UCSD-AML1 (cell line): ENCODE results near the gene TNPO3.
"Not testable (repeated sequence)": the region's sequence is repeated elsewhere in the genome, so short reads cannot be mapped to it uniquely, and the experiment has no call there.

Experiments
- DNase-seq: peaks from one replicate; lab custom pipeline; 2025; ENCODE audit not compliant: unreplicated experiment; lab: John Stamatoyannopoulos, UW

The TNPO3 gene

GRCh38 chr7:129017933-129018538 lies 36.9 kb downstream of the TNPO3 start:
- no peak for DNase-seq

GRCh38 chr7:129017264-129017663 lies 37.6 kb downstream of the TNPO3 start:
- DNase-seq = no peak

DNA sequence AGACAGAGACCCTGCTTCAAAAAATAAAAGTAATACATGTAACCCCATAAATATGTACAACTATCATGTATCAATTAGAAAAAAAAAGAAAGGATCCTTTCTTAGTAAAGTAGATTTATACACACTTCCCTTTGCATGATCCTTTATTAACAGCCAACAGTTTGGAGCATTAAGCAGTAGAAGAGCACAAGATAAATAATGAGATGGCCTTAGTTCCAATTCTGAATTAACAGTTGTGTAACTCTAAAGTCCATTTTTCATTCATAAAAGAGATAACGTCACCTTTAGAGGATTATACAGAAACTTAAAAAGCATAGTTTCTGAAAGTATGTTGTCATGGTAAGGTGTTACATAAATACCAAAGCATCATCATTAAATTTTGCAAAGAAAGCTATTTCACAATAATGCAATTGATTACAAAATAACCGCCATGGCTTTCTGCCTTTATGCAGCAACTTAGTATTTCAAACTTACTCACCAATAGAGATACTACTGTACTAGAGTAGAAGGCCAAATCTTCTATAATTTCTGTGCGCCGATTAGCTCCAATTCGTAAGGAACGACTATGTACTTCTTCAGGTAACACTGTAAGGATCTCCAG lies 40.3 kb downstream of the TNPO3 start:
- DNase-seq = no peak

- DNase-seq = no peak
Measured at GRCh38 chr7:129013048-129013724, 41.7 kb downstream of the TNPO3 start.

DNA sequence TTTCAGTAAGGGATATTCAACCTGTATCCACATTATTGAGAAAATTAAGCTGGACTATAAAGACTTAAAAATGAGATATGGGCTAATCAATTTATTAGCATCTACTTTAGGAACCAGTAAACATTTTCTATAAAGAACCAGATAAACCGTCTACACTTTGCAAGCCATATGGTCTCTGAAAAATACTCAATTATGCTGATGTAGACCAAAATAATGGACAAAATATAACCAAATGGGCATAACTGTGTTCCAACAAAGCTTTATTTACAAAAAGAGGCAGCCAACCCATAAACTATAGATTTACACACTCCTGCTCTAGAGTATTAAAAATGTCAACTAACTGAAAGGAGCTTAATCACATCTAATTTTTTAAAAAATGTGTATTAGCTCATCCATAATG lies 42.3 kb downstream of the TNPO3 start:
- DNase-seq = no peak

DNA sequence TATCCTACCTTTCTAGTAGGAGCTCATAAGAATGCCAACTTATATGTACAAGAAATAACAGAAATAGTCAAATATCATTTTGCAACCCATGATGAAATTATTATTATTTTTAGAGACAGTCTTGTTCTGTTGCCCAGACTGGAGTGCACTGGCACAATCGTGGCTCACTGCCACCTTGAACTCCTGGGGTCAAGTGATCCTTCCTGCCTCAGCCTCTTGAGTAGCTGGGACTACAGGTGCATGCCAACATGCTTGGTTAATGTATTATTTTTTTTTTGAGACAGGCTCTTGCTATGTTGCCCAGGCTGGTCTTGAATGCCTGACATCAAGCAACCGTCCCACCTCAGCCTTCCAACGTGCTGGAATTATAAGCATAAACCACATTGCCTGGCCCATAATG lies 44.8 kb downstream of the TNPO3 start:
- no peak for DNase-seq

DNA sequence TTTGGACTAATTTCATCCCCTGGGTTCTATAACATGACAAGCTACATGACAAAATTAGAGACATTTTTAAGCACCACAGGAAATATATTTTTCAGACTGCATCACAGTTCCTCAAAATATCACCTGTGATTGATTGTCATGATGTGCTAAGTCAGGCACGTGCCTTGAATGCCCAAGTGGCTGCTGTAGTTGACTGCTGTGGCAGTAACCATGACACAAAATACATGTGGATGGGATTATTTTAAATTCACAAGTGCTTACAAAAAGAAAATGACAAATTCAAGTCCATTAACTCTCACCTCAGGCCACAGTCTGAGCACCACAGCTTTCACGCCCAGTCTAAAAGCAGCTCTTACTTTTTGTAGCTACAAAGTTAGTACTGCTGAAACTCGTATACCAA lies 45.5 kb downstream of the TNPO3 start:
- DNase-seq = no peak

DNA sequence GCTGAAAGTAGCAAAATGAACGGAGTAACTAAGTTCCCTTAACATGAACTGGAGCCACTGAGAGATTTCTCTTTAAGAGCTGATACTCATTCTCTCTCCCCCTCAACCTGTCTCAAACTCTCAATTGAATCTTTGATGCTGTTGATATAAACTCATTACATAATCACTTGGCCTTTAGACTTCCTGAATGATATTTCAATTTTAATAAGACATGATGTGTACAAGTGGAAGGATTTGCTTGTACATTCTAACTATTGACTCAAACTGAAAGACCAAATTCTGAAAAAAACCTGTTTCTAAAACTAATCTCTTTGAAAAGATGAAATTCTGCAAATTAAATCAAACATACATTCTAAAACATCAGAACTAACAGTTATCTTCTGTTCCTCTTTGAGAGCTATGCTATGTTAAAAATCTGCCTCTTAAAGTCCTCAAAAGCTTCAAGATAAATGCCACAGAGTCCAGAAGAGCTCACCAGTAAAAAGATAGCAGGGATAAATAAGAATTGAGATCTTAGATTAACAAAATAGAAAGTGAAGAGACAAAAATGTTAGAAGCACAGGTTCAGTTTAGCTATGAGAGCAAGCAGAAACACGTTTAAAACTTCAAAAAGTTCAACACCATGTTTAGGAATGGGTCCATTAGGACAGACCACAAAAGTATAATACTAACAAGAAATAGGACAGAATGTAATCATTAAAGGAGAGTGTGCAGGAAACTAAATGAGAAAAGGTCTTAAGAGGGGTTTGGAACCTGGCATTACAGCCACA lies 46.1 kb downstream of the TNPO3 start:
- no peak for DNase-seq

GRCh38 chr7:129007572-129007971 lies 47.3 kb downstream of the TNPO3 start:
- no peak for DNase-seq

GRCh38 chr7:129006636-129007414 lies 48.1 kb downstream of the TNPO3 start:
- no peak for DNase-seq

DNA sequence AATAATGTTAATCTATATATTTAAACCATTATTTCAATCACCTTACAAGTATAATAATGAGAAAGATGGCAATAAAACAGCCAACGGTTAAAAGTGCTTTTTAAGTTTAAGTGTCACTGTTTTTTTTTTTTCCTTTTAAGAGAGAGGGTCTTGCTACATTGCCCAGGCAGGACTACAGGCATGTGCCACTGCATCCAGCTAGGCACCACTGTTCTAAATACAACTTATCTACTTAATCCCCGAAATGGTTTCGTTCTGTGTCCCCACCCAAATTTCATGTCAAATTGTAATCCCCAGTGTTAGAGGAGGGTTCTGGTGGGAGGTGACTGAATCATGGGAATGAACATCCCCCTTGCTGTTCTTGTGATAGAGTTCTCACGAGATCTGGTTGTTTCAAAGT lies 49.7 kb downstream of the TNPO3 start:
- DNase-seq = no peak

GRCh38 chr7:128997181-128997580 lies 57.7 kb downstream of the TNPO3 start:
- no peak for DNase-seq

DNA sequence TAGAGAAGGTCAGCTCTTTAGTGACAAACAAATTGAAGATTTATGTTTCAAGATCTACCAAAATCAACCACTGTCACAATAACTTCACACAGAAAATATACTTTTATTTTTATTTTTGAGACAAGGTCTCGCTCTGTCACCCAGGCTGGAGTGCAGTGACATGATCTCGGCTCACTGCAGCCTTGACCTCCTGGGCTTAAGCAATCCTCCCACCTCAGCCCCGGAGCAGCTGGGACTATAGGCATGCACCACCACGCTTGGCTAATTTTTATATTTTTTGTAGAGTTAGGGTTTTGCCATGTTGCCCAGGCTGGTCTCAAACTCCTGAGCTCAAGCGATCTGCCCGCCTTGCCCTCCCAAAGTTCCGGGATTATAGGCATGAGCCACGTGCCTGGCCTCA lies 60.4 kb downstream of the TNPO3 start:
- not testable (repeated sequence) for DNase-seq

DNA sequence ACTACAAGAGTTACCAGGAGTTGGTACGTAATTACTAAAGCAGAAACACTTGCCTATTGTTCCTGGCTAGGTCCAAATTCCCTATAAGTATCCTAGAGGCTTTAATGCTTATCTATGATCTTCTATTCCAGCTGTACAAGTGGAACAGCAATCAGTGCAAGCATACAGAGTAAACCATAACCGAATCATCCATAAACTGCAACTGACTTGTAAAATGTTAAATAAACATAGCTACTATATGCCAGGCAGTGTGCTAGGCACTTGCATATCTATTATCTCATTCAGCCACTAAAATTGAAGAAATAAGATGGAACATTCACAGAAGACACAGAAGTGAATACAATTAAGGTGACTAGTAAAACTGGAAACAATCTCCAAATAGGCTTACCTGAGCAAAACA lies 61.5 kb downstream of the TNPO3 start:
- no peak for DNase-seq

DNA sequence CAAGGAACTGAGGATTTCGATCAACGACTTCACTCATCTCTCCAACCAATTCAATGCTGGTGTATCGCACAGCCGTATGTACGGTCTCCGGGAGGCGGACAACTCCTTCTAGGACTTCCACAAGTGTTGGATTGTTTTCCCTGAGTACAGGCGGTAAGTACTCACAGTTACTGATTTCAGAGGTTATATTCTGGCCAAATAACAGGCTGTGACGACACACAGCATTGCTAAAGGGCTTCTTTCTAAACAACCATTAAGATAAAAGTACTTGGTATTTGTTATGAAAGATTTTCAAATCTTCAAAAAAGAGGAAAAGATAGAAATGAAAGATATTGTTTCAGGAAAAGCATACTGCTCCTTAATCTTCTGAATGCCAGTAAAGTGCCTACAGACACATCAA lies 65.0 kb downstream of the TNPO3 start:
- no peak for DNase-seq

DNA sequence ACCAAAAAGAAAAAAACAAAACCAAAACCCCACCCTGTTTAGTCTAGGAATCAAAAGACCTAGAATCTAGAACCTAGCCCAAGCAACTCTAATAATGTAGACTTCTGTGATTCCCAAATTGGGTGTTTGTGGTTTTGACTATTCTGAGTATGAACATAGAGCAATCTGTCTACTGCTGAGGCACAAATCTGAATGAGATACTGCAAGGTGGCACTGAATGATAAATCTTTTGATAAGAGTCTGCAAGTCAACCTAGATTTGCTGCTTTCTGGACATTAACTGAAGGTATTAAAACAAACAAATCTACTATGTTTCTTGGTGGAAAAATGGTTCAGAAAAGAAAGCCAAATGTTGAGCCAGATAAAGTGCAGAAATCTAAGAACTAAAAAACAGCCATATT lies 66.5 kb downstream of the TNPO3 start:
- no peak for DNase-seq

DNA sequence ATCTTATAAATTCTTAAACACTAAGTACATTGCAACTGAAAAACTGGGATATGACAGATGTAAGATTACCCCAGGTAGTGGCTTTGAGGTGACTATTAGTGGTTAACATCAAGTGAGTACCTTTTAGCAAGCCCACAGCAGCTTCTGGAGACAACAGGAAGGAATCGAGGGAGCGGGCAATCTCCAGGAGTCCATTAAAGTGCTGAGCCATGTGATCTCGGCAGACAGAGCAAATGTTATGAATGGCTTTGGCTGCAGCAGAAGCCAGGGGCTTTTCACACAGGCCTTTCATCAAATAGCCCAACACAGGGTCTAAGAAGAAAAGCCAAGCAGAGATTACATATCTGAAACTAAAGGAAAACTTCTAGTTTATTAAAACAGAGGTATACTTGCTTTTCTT lies 68.3 kb downstream of the TNPO3 start:
- DNase-seq = no peak

GRCh38 chr7:128985660-128986059 lies 69.3 kb downstream of the TNPO3 start:
- DNase-seq = no peak

DNA sequence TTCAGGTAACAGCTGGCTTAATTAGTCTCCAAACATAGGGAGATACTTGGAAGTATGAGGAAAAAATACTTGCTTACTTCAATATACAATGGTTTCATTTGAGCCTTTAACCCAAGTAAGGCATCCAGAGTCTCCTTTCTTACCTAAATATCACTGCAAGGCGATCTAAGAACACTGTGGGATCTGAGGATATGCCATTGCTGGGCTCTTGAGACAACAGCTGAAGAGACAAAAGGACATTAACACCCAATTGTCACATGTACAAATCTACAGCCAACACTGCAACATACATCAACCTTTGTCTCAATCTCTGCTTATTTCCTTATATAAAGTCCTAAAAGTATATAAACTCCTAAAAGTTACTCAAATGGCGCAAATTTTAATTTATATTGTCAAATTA lies 72.8 kb downstream of the TNPO3 start:
- no peak for DNase-seq

- DNase-seq = no peak
Measured at GRCh38 chr7:128974241-128974934, 80.5 kb downstream of the TNPO3 start.

DNA sequence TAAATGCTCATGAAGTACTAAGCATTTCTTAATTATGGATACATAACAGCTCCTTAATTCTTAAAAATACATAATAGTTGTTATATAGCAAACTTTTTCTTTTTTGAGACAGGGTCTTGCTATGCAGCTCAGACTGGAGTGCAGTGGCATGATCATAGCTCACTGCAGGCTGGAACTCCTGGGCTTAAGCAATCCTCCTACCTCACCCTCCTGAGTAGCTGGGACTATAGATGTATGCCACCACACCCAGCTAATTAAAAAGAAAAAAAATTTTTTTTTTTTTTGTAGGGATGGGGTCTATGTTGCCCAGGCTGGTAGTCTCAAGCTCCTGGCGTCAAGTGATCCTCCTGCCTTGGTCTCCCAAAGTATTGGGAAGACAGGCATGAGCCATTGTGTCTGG lies 86.3 kb downstream of the TNPO3 start:
- no peak for DNase-seq
